PFSK-1 (cell line): ENCODE data around the gene WDR44.

Experiments
- FOXP2 ChIP-seq: optimal IDR thresholded peaks from 2 replicates; pipeline ENCODE3; 2011; ENCODE audit warnings: borderline replicate concordance, control low read depth, inconsistent platforms; ENCODE audit not compliant: insufficient read depth; ENCODE audit errors: extremely low read length, extremely low read depth
- POLR2AphosphoS5 ChIP-seq: IDR thresholded peaks from 2 replicates; pipeline ENCODE4 v1.6.1; 2012; ENCODE audit warnings: low read depth, mild to moderate bottlenecking, control low read depth, low read length, moderate library complexity
- REST ChIP-seq, 2 experiments: IDR thresholded peaks; 2 replicates each; pipeline versions ENCODE4 v1.6.1 to v1.8.0; 2011 to 2012; ENCODE audit warnings: low read depth in 2 of 2, low read length in 2 of 2, control low read depth in 1 of 2, inconsistent platforms in 1 of 2, mild to moderate bottlenecking in 1 of 2, moderate library complexity in 1 of 2; ENCODE audit not compliant: insufficient read depth in 1 of 2
- SIN3A ChIP-seq: IDR thresholded peaks from 2 replicates; pipeline ENCODE4 v1.6.1; 2012; ENCODE audit warnings: mild to moderate bottlenecking, low read length, moderate library complexity, borderline replicate concordance; ENCODE audit not compliant: insufficient read depth
- TAF1 ChIP-seq: IDR thresholded peaks from 2 replicates; pipeline ENCODE4 v1.6.1; 2012; ENCODE audit warnings: low read length, control low read depth, borderline replicate concordance; ENCODE audit not compliant: insufficient read depth

WDR44 gene

DNA sequence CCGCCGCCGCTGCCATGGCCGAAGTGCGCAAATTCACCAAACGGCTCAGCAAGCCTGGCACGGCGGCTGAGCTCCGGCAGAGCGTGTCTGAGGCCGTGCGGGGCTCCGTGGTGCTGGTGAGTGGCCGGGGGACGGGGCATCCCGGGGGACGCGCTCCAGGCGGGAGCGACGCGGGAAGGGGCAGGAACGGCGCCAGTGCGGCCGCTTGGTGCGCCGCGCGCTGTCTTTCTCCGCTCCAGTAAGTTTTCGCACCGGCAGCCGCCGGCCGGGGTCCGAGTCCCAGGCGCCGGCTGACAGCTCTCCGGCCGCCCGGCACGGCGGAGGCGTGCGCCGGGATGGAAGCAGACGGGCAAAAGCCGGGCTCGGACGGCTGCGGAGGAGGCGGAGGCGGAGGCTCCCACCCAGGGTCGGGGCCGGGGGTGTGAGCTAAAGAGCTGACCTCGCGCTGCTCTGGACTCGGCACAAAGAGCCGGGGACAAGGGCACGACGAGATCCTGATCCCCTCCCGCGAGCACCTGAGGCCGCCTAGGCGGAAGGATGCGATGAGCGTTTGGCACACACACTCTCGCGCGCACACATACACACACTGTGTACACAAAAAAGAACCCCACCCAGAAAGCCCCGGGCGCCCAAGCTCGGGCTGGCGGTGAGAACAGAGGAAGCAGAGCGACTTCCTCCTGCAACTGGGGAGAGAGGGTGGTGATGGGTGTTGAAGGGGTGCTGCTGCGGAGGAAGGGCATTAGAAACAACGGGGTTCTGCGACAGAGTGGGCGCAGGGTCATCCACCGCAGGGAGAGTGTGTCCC lies 150.3 kb downstream of the WDR44 start:
- peak; percentile 70 for TF ChIP-seq FOXP2
- no peak for TF ChIP-seq SIN3A

DNA sequence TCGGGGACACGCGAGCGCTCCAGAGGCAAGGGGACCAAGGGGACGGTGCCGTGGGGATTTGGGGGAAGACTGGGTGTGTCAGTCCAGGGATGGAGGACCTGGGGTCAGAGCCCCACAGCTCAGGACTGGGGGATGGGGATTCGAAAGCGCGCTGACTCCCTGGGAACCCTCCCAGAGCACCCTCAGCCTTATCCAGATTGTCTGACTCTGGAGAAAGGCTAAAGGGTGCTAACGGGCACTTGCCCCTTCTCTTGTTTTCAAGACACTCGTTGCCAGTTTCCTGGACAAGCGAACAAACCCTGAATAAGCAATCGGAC lies 150.8 kb downstream of the WDR44 start:
- TF ChIP-seq REST (IDR thresholded peaks at IDR 0.05; ENCODE audit: insufficient read depth in 1 of 2, low read depth in 2 of 2, low read length in 2 of 2) (no peak), POLR2AphosphoS5 (no peak), TAF1 (no peak), SIN3A (no peak), FOXP2 (no peak)

- TF ChIP-seq TAF1: no peak
- TF ChIP-seq POLR2AphosphoS5: no peak
- no peak for TF ChIP-seq FOXP2
- TF ChIP-seq SIN3A: no peak
- no peak for TF ChIP-seq REST (IDR thresholded peaks at IDR 0.05; ENCODE audit: insufficient read depth in 1 of 2, low read depth in 2 of 2, low read length in 2 of 2)
These were observed 151.4 kb downstream of the WDR44 start for GRCh38 chrX:118497180-118497818.

- TF ChIP-seq POLR2AphosphoS5 (no peak), FOXP2 (no peak), SIN3A (no peak), REST (IDR thresholded peaks at IDR 0.05; ENCODE audit: insufficient read depth in 1 of 2, low read depth in 2 of 2, low read length in 2 of 2) (no peak), TAF1 (no peak)
These were observed 152.4 kb downstream of the WDR44 start for GRCh38 chrX:118498351-118498750.

DNA sequence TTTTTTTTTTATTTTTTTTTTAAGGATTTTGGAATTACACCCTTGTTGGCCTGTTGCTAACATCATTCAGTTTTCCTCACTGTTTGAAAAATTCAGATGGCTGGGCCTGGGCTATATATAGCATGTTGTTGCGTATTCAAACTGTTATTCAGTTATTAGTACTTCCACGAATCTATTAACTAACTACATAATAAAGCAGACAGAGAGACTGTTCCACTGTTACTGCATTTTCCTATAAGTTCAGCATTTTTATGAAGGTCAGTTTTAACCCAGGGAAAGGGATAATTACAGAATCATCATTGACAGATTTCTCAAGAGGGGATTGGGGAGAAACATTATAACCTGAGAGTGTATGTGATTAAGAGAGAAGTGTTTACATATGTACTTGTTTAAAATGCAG lies 152.8 kb downstream of the WDR44 start:
- TF ChIP-seq TAF1: no peak
- no peak for TF ChIP-seq POLR2AphosphoS5
- no peak for TF ChIP-seq REST (IDR thresholded peaks at IDR 0.05; ENCODE audit: insufficient read depth in 1 of 2, low read depth in 2 of 2, low read length in 2 of 2)
- TF ChIP-seq FOXP2: no peak
- no peak for TF ChIP-seq SIN3A
